HG03196 (cell line): ENCODE measurements around the gene ZNF835.

Source experiments
- ATAC-seq: cut with Tn5 transposase; IDR thresholded peaks from one replicate; pipeline ENCODE4 v1.9.1; 2021; ENCODE audit not compliant: unreplicated experiment

ZNF835 gene

DNA sequence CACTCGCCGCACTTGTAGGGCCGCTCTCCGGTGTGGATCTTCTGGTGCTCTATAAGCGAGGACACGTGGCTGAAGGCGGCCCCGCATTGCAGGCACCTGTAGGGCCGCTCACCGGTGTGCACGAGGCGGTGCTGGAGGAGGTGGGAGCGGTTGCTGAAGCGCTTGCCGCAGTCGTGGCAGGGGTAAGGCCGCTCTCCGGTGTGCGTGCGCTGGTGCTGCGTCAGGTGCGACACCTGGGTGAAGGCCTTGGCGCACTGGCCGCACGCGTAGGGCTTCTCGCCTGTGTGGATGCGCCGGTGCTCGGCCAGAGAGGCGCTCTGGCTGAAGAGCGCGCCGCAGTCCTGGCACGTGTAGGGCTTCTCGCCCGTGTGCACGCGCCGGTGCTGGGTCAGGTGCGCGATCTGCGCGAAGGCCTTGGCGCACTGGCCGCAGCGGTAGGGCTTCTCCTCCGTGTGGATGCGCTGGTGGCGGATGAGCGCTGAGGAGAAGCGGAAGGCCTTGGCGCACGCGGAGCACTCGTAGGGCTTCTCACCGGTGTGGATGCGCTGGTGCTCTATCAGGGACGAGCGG lies 7.5 kb downstream of the ZNF835 start:
- ATAC-seq = no peak

DNA sequence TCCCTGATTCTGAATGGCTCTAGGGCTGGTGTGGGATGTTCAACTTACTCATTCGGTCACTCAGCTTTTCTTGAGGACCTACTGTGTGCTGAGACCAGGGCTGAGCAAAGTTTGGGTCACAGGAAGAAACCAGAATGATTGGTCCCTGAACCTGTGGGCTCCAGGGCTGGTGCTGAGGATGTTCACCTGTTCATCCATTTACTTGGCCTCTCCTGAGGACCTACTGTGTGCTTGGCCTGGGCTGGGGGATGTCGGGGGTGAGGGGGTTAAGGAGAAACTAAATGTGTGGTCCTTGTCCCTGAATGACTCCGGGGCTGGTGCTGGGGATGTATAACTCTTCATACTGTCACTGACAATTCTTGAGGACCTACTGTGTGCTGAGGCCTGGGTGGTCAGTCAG lies 10.3 kb downstream of the ZNF835 start:
- ATAC-seq = no peak

GRCh38 chr19:56660381-56661107 lies 11.0 kb downstream of the ZNF835 start:
- ATAC-seq = no peak

DNA sequence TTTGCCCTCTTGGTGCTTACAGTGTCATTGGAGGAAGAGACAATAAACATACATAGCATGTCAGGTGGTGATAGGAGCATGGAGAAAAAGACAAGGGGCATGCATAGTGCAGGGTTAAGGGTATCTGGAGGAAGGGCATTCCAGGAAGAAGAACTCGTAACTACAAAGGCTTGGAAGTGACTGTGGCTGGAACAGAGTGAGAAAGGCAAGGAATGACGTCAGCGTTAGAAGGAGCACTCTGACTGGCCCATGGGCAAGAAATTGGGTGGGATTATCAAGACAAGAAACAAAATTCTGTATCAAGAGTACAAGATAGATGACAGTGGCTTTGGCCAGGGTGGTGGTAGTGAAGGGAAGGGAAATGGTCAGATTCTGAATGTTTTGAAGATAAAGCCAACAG lies 17.4 kb downstream of the ZNF835 start:
- no peak for ATAC-seq

DNA sequence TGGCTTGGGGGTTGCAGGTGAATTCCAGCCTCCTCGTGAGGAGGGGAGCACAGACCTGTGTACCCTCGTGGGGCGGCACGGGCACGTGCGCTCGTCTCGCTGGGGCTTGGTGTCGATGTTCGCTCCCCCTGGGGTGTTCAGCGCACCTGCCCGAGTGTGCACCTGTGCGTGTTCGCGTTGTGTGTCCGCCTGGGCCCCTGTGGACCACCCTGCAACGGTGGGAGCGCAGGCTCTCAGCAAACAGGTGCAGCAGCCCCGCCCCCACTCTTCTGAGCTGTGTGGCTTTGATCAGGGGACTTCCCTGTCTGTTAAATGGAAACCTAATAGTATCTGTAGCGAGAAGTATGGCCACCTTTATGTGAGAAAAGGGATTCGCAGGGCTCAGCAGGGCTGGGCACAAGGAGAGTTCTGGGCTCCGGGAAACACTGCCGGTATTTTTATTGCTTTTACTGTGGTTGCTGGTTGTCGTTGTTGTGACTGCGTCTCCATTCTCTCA lies 28.0 kb downstream of the ZNF835 start:
- ATAC-seq = no peak

DNA sequence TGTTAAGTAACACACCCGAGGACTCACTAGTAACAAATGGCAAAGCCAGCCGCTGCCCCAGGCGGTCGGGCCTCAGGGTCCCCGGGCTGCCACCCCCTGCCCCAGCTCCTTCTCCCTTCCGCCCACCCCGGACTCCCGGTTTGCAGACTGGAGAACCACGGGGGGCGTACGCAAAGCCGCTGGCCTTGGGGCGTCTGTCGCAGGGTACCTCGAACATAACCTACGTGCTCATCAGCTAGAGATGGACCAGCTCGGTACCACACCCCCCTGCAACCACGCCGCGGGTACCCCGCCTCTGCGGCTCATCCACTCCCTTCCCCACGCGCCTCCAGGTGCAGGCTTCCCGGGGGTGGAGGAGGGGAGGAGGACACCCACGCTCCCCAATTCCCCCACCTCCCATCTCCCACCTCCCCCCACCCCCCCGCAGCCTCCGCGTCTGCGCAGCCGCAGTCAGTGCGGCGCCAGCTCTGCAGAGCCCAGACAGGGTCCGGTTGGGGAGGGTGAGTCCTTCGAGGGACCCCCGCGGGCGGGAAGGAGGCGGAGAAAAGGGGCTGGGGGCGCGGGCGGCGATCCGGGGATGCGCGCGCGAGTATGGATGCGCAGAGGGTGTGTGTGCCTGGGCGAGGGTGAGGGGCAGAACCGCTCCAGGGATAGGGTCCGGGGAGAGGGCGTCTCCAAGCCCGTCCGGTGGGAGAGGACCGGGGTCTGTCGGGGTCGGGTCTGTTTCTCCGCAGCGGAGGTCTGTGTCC lies 28.7 kb downstream of the ZNF835 start, which contains the start of gene SMIM17:
SMIM17 (plus strand) TSS at position 449 of the 749 bp plus-strand sequence. CDS start 2,509 bp downstream, outside the sequence.
- no peak for ATAC-seq

DNA sequence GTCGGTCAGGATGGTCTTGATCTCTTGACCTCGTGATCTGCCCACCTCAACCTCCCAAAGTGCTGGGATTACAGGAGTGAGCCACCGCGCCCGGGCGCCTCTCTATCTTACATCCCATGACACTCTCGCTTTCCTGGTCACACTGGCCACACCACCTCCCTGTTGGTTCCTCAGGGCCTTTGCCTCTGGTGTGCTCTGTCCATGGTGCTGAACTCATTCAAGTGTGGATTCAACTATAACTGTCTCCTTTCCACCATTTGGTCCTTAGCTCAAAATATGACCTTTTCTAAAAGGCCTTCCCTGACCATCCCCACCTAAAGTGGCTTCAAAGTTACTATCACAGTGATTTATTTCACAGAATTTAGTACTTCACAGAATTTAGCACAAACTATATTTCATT lies 32.3 kb downstream of the ZNF835 start:
- no peak for ATAC-seq

- ATAC-seq = no peak
Measured at GRCh38 chr19:56637976-56638555, 33.5 kb downstream of the ZNF835 start.

- ATAC-seq = no peak
Measured at GRCh38 chr19:56633021-56633420, 38.5 kb downstream of the ZNF835 start.

DNA sequence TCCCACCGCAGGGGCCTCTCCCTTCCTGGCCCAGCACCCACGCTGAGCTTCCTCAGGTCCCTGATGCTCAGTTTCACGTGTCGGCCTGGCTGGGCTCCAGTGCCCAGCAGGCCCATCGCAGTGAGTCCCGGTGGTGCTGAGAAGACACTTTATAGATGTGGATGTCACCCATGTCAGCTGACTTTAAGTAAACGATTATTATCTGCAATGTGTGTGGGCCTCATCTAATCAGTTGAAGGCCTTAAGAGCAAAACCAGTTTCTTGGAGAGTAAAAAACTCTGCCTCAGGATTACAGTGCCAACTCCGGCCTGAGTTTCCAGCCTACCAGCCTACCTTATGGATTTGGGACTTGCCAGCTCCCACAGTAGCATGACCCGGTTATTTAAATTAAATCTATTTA lies 45.8 kb downstream of the ZNF835 start:
- ATAC-seq = no peak

GRCh38 chr19:56623006-56623405 lies 48.6 kb downstream of the ZNF835 start:
- ATAC-seq = no peak

- ATAC-seq = no peak
Measured at GRCh38 chr19:56622374-56622773, 49.2 kb downstream of the ZNF835 start.

GRCh38 chr19:56619121-56619520 lies 52.4 kb downstream of the ZNF835 start:
- no peak for ATAC-seq

DNA sequence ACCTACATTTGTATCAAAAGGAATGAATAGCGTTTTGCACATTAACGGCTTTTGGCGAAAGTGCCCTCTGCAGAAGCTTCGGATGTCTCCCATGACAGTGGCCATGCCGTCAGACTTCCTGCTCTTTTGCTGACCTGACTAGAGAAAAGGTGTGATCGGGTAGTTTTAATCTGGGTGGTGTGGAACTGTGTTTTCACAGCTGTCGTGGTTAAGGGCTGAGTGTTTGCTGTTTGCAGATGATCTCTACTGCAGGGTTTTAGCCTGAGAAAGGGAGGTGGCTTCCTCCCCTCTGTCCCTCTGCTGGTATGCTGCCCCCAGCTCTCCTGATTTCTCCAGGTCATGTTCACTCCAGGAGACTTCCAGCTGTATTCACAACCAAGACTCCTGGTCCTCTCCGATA lies 54.0 kb downstream of the ZNF835 start:
- no peak for ATAC-seq

- ATAC-seq = no peak
Measured at GRCh38 chr19:56613639-56614038, 57.9 kb downstream of the ZNF835 start.

GRCh38 chr19:56612737-56613136 lies 58.8 kb downstream of the ZNF835 start:
- no peak for ATAC-seq
